Heart right ventricle (tissue), 16 donors: ENCODE results near the gene TFAP2E. TPM values are rescaled to one million over a fixed set of nuclear protein-coding genes. Genes with fewer than 3 reads are reported as not detected.

Source experiments
- ATAC-seq, 8 donors: fragments of 200-7000 bp; cut with Tn5 transposase; one replicate each; pipeline ENCODE4 v1.9.1; 2020; ENCODE audit warnings: mild to moderate bottlenecking in 8 of 8, moderate library complexity in 8 of 8, moderate number of reproducible peaks in 1 of 8
- DNase-seq, 2 donors: peaks; one replicate each; pipeline ENCODE4 v3.0.0-alpha.2; 2020
- H3K27ac ChIP-seq, 10 donors: fragments of 200-600 bp; sonication (generic) in 2 of 10; one replicate each; pipeline versions ENCODE4 v1.5.0 to v1.8.0; 2020 to 2022; ENCODE audit warnings: mild to moderate bottlenecking in 3 of 10
- H3K27me3 ChIP-seq, 7 donors: fragments of 200-600 bp; one replicate each; pipeline ENCODE4 v1.8.0; 2021 to 2022; ENCODE audit warnings: mild to moderate bottlenecking in 2 of 7
- H3K36me3 ChIP-seq, 9 donors: fragments of 200-600 bp; sonication (generic) in 1 of 9; one replicate each; pipeline versions ENCODE4 v1.5.0 to v1.8.0; 2020 to 2022; ENCODE audit warnings: mild to moderate bottlenecking in 2 of 9
- H3K4me1 ChIP-seq, 9 donors: fragments of 200-600 bp; sonication (generic) in 1 of 9; one replicate each; pipeline versions ENCODE4 v1.5.0 to v1.8.0; 2020 to 2022; ENCODE audit warnings: mild to moderate bottlenecking in 4 of 9
- H3K4me3 ChIP-seq, 10 donors: fragments of 200-600 bp; sonication (generic) in 2 of 10; one replicate each; pipeline versions ENCODE4 v1.5.0 to v1.8.0; 2020 to 2022; ENCODE audit warnings: mild to moderate bottlenecking in 7 of 10, moderate library complexity in 2 of 10
- H3K9me3 ChIP-seq, 11 donors: fragments of 200-600 bp in 10 of 11; sonication (generic) in 2 of 11; one replicate each; pipeline versions ENCODE4 v1.5.0 to v1.8.0; 2013 to 2022; ENCODE audit warnings: mild to moderate bottlenecking in 2 of 11, control low read depth in 1 of 11, moderate library complexity in 1 of 11
- CTCF ChIP-seq, 9 donors: fragments of 200-600 bp; sonication (generic) in 2 of 9; IDR thresholded peaks; one replicate each; pipeline versions ENCODE4 v1.5.0 to v1.8.0; 2021 to 2022; ENCODE audit warnings: antibody characterized with exemption in 9 of 9, mild to moderate bottlenecking in 5 of 9, moderate library complexity in 1 of 9
- WGBS, 2 donors: extraction: QIAGEN DNeasy Blood & Tissue Kit; methylation state at CpG; one replicate each; pipeline ENCODE4 v1.1.7; 2013; ENCODE audit warnings: inconsistent platforms in 1 of 2; 5-methylcytosine and 5-hydroxymethylcytosine counted together
- intact Hi-C, 10 donors: fragments of 100-400 bp; cut with DNase I; formaldehyde crosslinking; loops; one replicate each; pipeline versions ENCODE4 v1.11.1 to v1.14.2; 2022
- polyA plus RNA-seq, 2 donors: library from polyadenylated mRNA; stranded (reverse); fragments of 200-250 nt; gene quantifications; one replicate each; pipeline ENCODE4 v1.2.3, GENCODE V29; 2013
- total RNA-seq, 10 donors: library from RNA; stranded (reverse); fragmentation: NEBNext Ultra II Directional in 3 of 10; extraction: Animal tissue kit (Norgen Biotek cat#: 25700) in 3 of 10; gene quantifications; one replicate each; pipeline versions ENCODE4 v1.2.1 to v1.2.4, GENCODE V29; 2021 to 2023
- donor health status: Arrhythmogenic right ventricular cardiomyopathy.
- donor health status: ischemic (EF 13 %, LVEDD 7.1; RV severe dilation, severe dysfunction).
- donor health status: healthy with polysubstance abuse.
- donor health status: DM: no; HTN: yes; CAD: no.
- donor health status: DM: no; HTN: no; CAD: no.
- donor health status: ischemic (EF 25% LVEDD 6.9; RV normal size, moderate dysfunction).
- donor health status: ischemic (EF 25% LVEDD 5.7; RV mildly dilated, moderate dysfunction).
- donor health status: healthy.
- donor health status: DM: yes; HTN: yes; CAD: no.
- donor health status: Ischemic cardiomyopathy.
- donor health status: ischemic (EF 35%, LVEDD 5.7; RV mildly dilated, moderate dysfunction).
- donor health status: nonischemic (EF 11% LVEDD 7.7; RV severe dilation, severe dysfunction).
- donor health status: DM: yes; HTN: yes; CAD: no.
- donor health status: PGD.
- donor health status: ischemic (EF 29% LVEDD 5.4; RV normal size, mild dysfunction).
- donor health status: nonischemic (EF 23%, LVEDD 6.1; RV moderate dilation, normal function).

The TFAP2E gene
- total and polyA plus RNA-seq, 12 donors, result 0.18 to 1.4 (median 0.40) TPM; not detected in 3

- ATAC-seq (peak in 1 of 8 donors; percentile 13), DNase-seq (no peak)
- WGBS, 2 donors, result 93 to 96% methylated on average over 8 of the region's 8 CpGs
- H3K4me1 ChIP-seq, result no peaks in the 10 kb centered on the region
- TF ChIP-seq CTCF (IDR thresholded peaks at IDR 0.05), result no peak
- intact Hi-C loops, result no loop called here
- H3K4me3 ChIP-seq, result no peak overlapping the region
- H3K9me3 ChIP-seq, result no peaks in the 10 kb centered on the region
- peaks cover 0 to 18% (median 0%) of the 10 kb centered on the region in 9 donors for H3K36me3 ChIP-seq
- H3K27me3 ChIP-seq, result no peaks in the 10 kb centered on the region
- no peak overlapping the region for H3K27ac ChIP-seq
Observed at GRCh38 chr1:35591211-35591610, 18.1 kb downstream of the TFAP2E start.

GRCh38 chr1:35592991-35593769, 20.1 kb downstream of the TFAP2E start:
- no peak overlapping the region for H3K27ac ChIP-seq

DNA sequence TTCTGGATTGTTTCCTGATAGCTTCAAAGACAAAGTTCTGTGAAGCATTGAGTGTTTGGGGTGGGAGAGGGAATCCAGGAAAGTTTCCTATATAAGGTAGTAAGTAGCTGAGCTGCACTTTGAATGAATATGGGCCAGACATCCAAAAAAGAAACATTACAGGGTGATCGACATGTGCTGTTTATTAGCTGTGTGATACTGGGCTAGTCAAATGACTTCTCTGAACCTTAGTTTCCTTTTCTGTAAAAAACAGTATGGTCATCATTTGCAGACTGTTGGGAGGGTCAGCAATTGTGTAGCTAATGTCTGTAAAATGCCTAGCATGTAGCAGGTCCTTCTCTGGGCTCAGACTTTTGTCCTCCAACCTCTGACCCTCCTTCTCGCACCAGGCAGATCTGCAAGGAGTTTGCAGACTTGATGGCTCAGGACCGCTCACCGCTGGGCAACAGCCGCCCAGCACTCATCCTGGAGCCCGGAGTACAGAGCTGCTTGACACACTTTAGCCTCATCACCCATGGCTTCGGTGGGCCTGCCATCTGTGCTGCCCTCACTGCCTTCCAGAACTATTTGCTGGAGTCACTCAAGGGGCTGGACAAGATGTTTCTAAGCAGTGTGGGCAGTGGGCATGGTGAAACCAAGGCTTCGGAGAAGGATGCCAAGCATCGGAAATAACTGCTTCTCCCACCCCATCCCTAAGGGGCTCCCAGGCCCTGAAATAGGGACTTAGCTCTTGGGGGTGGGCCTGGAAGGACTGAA, 21.1 kb downstream of the TFAP2E start:
- peaks cover 0 to 27% (median 0%) of the 10 kb centered on the region in 9 donors for H3K36me3 ChIP-seq
- no peak overlapping the region for H3K27ac ChIP-seq
- no peaks in the 10 kb centered on the region for H3K27me3 ChIP-seq
- no peak for TF ChIP-seq CTCF (IDR thresholded peaks at IDR 0.05)
- DNase-seq (no peak), ATAC-seq (no peak)
- H3K4me3 ChIP-seq, result no peak overlapping the region
- no peaks in the 10 kb centered on the region for H3K9me3 ChIP-seq
- WGBS, 2 donors, result 95 to 96% methylated on average over 9 of the region's 9 CpGs
- H3K4me1 ChIP-seq, result no peaks in the 10 kb centered on the region
- intact Hi-C loops, result no loop called here

More at GRCh38 chr1:35592991-35593769, 20.1 kb downstream of the TFAP2E start:
- no peak for TF ChIP-seq CTCF (IDR thresholded peaks at IDR 0.05)
- H3K4me1 ChIP-seq, result no peaks in the 10 kb centered on the region
- intact Hi-C loops, result no loop called here
- no peaks in the 10 kb centered on the region for H3K9me3 ChIP-seq
- no peak overlapping the region for H3K4me3 ChIP-seq
- peaks cover 0 to 19% (median 0%) of the 10 kb centered on the region in 9 donors for H3K36me3 ChIP-seq
- 75 to 80% methylated on average over 8 of the region's 8 CpGs for WGBS, 2 donors
- no peaks in the 10 kb centered on the region for H3K27me3 ChIP-seq
- ATAC-seq (no peak), DNase-seq (no peak)

GRCh38 chr1:35595684-35596083, 22.6 kb downstream of the TFAP2E start:
- no peak overlapping the region for H3K4me3 ChIP-seq
- no peaks in the 10 kb centered on the region for H3K9me3 ChIP-seq
- intact Hi-C loops, result no loop called here
- H3K27ac ChIP-seq, result no peak overlapping the region
- DNase-seq (no peak), ATAC-seq (peak in 1 of 8 donors; percentile 9)
- H3K36me3 ChIP-seq, result peaks cover 0 to 37% (median 4%) of the 10 kb centered on the region in 9 donors
- H3K4me1 ChIP-seq, result no peaks in the 10 kb centered on the region
- H3K27me3 ChIP-seq, result no peaks in the 10 kb centered on the region
- no peak for TF ChIP-seq CTCF (IDR thresholded peaks at IDR 0.05)
- WGBS, 2 donors, result 95% methylated on average over 7 of the region's 7 CpGs
